Neuronal stem cell (in vitro differentiated cells): ENCODE results near the gene UTF1.

Source experiments
- DNase-seq: peaks from one replicate; pipeline ENCODE4 v3.0.0-alpha.2; 2013; ENCODE audit warnings: low spot score
- H2AFZ ChIP-seq: one replicate; pipeline ENCODE4 v1.6.1; 2013; ENCODE audit warnings: mild to moderate bottlenecking, low read length, inconsistent platforms
- H2AK5ac ChIP-seq: 2 replicates; pipeline ENCODE4 v1.6.1; 2013; ENCODE audit warnings: low read depth, mild to moderate bottlenecking, inconsistent platforms, low read length, moderate library complexity, mixed read lengths
- H2BK120ac ChIP-seq: 2 replicates; pipeline ENCODE4 v1.6.1; 2013; ENCODE audit warnings: low read depth, mild to moderate bottlenecking, inconsistent platforms, low read length, moderate library complexity, mixed read lengths
- H2BK12ac ChIP-seq: one replicate; pipeline ENCODE4 v1.6.1; 2013; ENCODE audit warnings: low read length, inconsistent platforms
- H2BK15ac ChIP-seq: 2 replicates; pipeline ENCODE4 v1.6.1; 2013; ENCODE audit warnings: mild to moderate bottlenecking, low read length, inconsistent platforms, mixed read lengths
- H2BK5ac ChIP-seq: one replicate; pipeline ENCODE4 v1.6.1; 2013; ENCODE audit warnings: inconsistent platforms, mild to moderate bottlenecking, low read length, moderate library complexity
- H3K14ac ChIP-seq: one replicate; pipeline ENCODE4 v1.6.1; 2013; ENCODE audit warnings: low read length, inconsistent platforms
- H3K18ac ChIP-seq: 2 replicates; pipeline ENCODE4 v1.6.1; 2013; ENCODE audit warnings: low read length, inconsistent platforms
- H3K23ac ChIP-seq: 2 replicates; pipeline ENCODE4 v1.6.1; 2013; ENCODE audit warnings: low read depth, mild to moderate bottlenecking, mixed read lengths, low read length, inconsistent platforms; ENCODE audit not compliant: poor library complexity
- H3K27ac ChIP-seq: replicated peaks from 3 replicates; pipeline ENCODE4 v1.5.1; 2013; ENCODE audit warnings: low read length, inconsistent platforms
- H3K27me3 ChIP-seq, 3 experiments: 2 replicates each; pipeline ENCODE4 v1.6.1; 2013; ENCODE audit warnings: low read length in 3 of 3, mild to moderate bottlenecking in 2 of 3, inconsistent platforms in 1 of 3, low read depth in 1 of 3, mixed read lengths in 1 of 3, moderate library complexity in 1 of 3; ENCODE audit not compliant: control insufficient read depth in 3 of 3, insufficient read depth in 3 of 3
- H3K36me3 ChIP-seq, 2 donors: replicated peaks in 1 of 2; 2 replicates each; pipeline ENCODE4 v1.6.1; 2013; ENCODE audit warnings: low read length in 2 of 2; ENCODE audit not compliant: control insufficient read depth in 2 of 2, insufficient read depth in 2 of 2
- H3K4ac ChIP-seq: 2 replicates; pipeline ENCODE4 v1.6.1; 2013; ENCODE audit warnings: inconsistent platforms, mild to moderate bottlenecking, low read length, moderate library complexity
- H3K4me1 ChIP-seq, 2 donors: 1 replicate in 1 of 2; 2 replicates in 1 of 2; pipeline ENCODE4 v1.6.1; 2013; ENCODE audit warnings: low read length in 2 of 2, low read depth in 1 of 2; ENCODE audit not compliant: control insufficient read depth in 2 of 2, insufficient read depth in 1 of 2
- H3K4me2 ChIP-seq: one replicate; pipeline ENCODE4 v1.6.1; 2013; ENCODE audit warnings: mild to moderate bottlenecking, low read length, inconsistent platforms; ENCODE audit not compliant: insufficient read depth, poor library complexity, severe bottlenecking
- H3K4me3 ChIP-seq, 2 donors: 2 replicates each; pipeline ENCODE4 v1.5.1; 2013; ENCODE audit warnings: low read length in 2 of 2, mild to moderate bottlenecking in 2 of 2, inconsistent platforms in 1 of 2, moderate library complexity in 1 of 2
- H3K79me1 ChIP-seq: one replicate; pipeline ENCODE4 v1.6.1; 2013; ENCODE audit warnings: low read depth, mild to moderate bottlenecking, inconsistent platforms, low read length, moderate library complexity
- H3K9ac ChIP-seq: one replicate; pipeline ENCODE4 v1.6.1; 2013; ENCODE audit warnings: mild to moderate bottlenecking, low read depth, low read length, inconsistent platforms; ENCODE audit not compliant: poor library complexity
- H3K9me3 ChIP-seq, 2 donors: replicated peaks in 1 of 2; 2 replicates each; pipeline versions ENCODE3 to v1.6.1; 2013; ENCODE audit warnings: low read length in 2 of 2, mild to moderate bottlenecking in 2 of 2, inconsistent platforms in 1 of 2, low read depth in 1 of 2, mixed read lengths in 1 of 2, moderate library complexity in 1 of 2; ENCODE audit not compliant: control insufficient read depth in 2 of 2, insufficient read depth in 1 of 2
- H4K8ac ChIP-seq: one replicate; pipeline ENCODE4 v1.6.1; 2013; ENCODE audit warnings: low read depth, mild to moderate bottlenecking, inconsistent platforms, low read length, moderate library complexity
- H4K91ac ChIP-seq: one replicate; pipeline ENCODE4 v1.6.1; 2013; ENCODE audit warnings: low read length, low read depth, mild to moderate bottlenecking, inconsistent platforms; ENCODE audit not compliant: poor library complexity
- WGBS, 2 donors: extraction: QIAGEN DNeasy Blood & Tissue Kit; methylation state at CpG; one replicate each; pipeline ENCODE4 v1.1.7; 2013; ENCODE audit warnings: missing lambda C conversion rate in 2 of 2, mixed read lengths in 1 of 2; ENCODE audit not compliant: insufficient read length in 2 of 2, insufficient replicate concordance in 1 of 2; ENCODE audit errors: extremely low coverage in 2 of 2; 5-methylcytosine and 5-hydroxymethylcytosine counted together

UTF1 gene

GRCh38 chr10:133201151-133201947 is 28.7 kb upstream of the UTF1 start:
- Histone ChIP-seq H3K4me2 (no peak overlapping the region), H2BK5ac (peak overlapping the region; percentile 60), H3K23ac (peak overlapping the region; percentile 73), H4K8ac (peak overlapping the region; percentile 17), H3K9me3 (no peaks in the 10 kb centered on the region), H3K27ac (no peak overlapping the region), H4K91ac (peak overlapping the region; percentile 53), H3K4me1 (peaks cover 2 to 4% of the 10 kb centered on the region in 2 donors), H3K14ac (peak overlapping the region; percentile 82), H3K9ac (no peak overlapping the region), H2BK12ac (no peak overlapping the region), H2AK5ac (no peak overlapping the region), H3K4ac (no peak overlapping the region), H3K36me3 (no peaks in the 10 kb centered on the region), H3K18ac (peak overlapping the region; percentile 57), H2BK15ac (peak overlapping the region; percentile 43), H3K4me3 (no peak overlapping the region), H3K27me3 (no peaks in the 10 kb centered on the region), H2AFZ (no peak overlapping the region), H3K79me1 (peaks cover 2% of the 10 kb centered on the region), H2BK120ac (no peak overlapping the region)
- no peak for DNase-seq
- no CpG with 5 or more reads among the region's 57 CpGs for WGBS, 2 donors

GRCh38 chr10:133201948-133202725 is 27.9 kb upstream of the UTF1 start:
- no peak overlapping the region for H3K27ac ChIP-seq
- H2BK15ac ChIP-seq: peak overlapping the region; percentile 16
- no peak overlapping the region for H3K4me3 ChIP-seq
- peak overlapping the region; percentile 82 for H3K14ac ChIP-seq
- H3K4me1 ChIP-seq: peaks cover 2 to 4% of the 10 kb centered on the region in 2 donors
- peaks cover 2% of the 10 kb centered on the region for H3K79me1 ChIP-seq
- H2BK12ac ChIP-seq: no peak overlapping the region
- no peak for DNase-seq
- peak overlapping the region; percentile 40 for H2AFZ ChIP-seq
- peak overlapping the region; percentile 73 for H3K23ac ChIP-seq
- no peak overlapping the region for H3K4ac ChIP-seq
- peak overlapping the region; percentile 63 for H2AK5ac ChIP-seq
- H3K27me3 ChIP-seq: no peaks in the 10 kb centered on the region
- H3K18ac ChIP-seq: peak overlapping the region; percentile 38
- H2BK5ac ChIP-seq: peak overlapping the region; percentile 66
- peak overlapping the region; percentile 11 for H3K4me2 ChIP-seq
- peak overlapping the region; percentile 53 for H4K91ac ChIP-seq
- no peak overlapping the region for H4K8ac ChIP-seq
- WGBS, 2 donors: no CpG with 5 or more reads among the region's 29 CpGs
- H3K9ac ChIP-seq: peak overlapping the region; percentile 77
- no peaks in the 10 kb centered on the region for H3K36me3 ChIP-seq
- no peak overlapping the region for H2BK120ac ChIP-seq
- H3K9me3 ChIP-seq: no peaks in the 10 kb centered on the region

GRCh38 chr10:133202778-133203651 is 27.0 kb upstream of the UTF1 start:
- no peak overlapping the region for H3K18ac ChIP-seq
- no peaks in the 10 kb centered on the region for H3K9me3 ChIP-seq
- no CpG with 5 or more reads among the region's 62 CpGs for WGBS, 2 donors
- H2BK120ac ChIP-seq: no peak overlapping the region
- no peak overlapping the region for H2BK15ac ChIP-seq
- peaks cover 2% of the 10 kb centered on the region for H3K79me1 ChIP-seq
- no peak overlapping the region for H4K8ac ChIP-seq
- no peaks in the 10 kb centered on the region for H3K36me3 ChIP-seq
- H3K14ac ChIP-seq: peak overlapping the region; percentile 31
- H3K27ac ChIP-seq: no peak overlapping the region
- H2BK12ac ChIP-seq: no peak overlapping the region
- H2AFZ ChIP-seq: no peak overlapping the region
- peaks cover 2 to 4% of the 10 kb centered on the region in 2 donors for H3K4me1 ChIP-seq
- no peak overlapping the region for H3K4me3 ChIP-seq
- H3K9ac ChIP-seq: peak overlapping the region; percentile 3
- no peak for DNase-seq
- H2AK5ac ChIP-seq: peak overlapping the region; percentile 63
- H3K4me2 ChIP-seq: no peak overlapping the region
- peak overlapping the region; percentile 55 for H3K23ac ChIP-seq
- H3K27me3 ChIP-seq: no peaks in the 10 kb centered on the region
- no peak overlapping the region for H4K91ac ChIP-seq
- H3K4ac ChIP-seq: no peak overlapping the region
- H2BK5ac ChIP-seq: peak overlapping the region; percentile 75
